ENCODE data around the gene LRRN4CL. TPM values are rescaled to one million over a fixed set of nuclear protein-coding genes. Genes with fewer than 3 reads are reported as not detected.

The LRRN4CL gene
- total and polyA plus RNA-seq, 2 of the 8 experiments (the other 6 are each of a cell fraction or from before 2014, with no cell fraction given) = 0.05 to 0.26 TPM

- TF ChIP-seq CREB1 (IDR thresholded peaks at IDR 0.05) = peak; percentile 86
- TF ChIP-seq TAF1 (IDR thresholded peaks at IDR 0.05; ENCODE audit: low read depth, low read length) = peak; percentile 98
- TF ChIP-seq PHF8 (conservative IDR thresholded peaks at IDR 0.05; ENCODE audit: low read depth, low read length) = peak; percentile 97; the same call in 1 of the 2 replicates
- peak; percentile 62 for TF ChIP-seq KDM4A (IDR thresholded peaks at IDR 0.05; ENCODE audit: low read depth, low read length, severe bottlenecking)
- TF ChIP-seq CEBPB (IDR thresholded peaks at IDR 0.05; ENCODE audit: low read depth, low read length) = no peak
- TF ChIP-seq BRCA1 (IDR thresholded peaks at IDR 0.05; ENCODE audit: low read depth, low read length) = no peak
- TF ChIP-seq SIN3A (conservative IDR thresholded peaks at IDR 0.05 in 1 of 2, IDR thresholded peaks at IDR 0.05 in 1 of 2; ENCODE audit: low read depth in 1 of 2, low read length in 2 of 2) = peak in 1 of 2 experiments; percentile 53; a peak in 2 of 4 replicates
- TF ChIP-seq TAF7 (optimal IDR thresholded peaks at IDR 0.05; ENCODE audit: borderline replicate concordance, low read depth, low read length) = peak; percentile 83
- peak; percentile 64 for TF ChIP-seq ASH2L (IDR thresholded peaks at IDR 0.05; ENCODE audit: low read length)
- TF ChIP-seq KDM5A (IDR thresholded peaks at IDR 0.05; ENCODE audit: low read length) = peak; percentile 75
- peak; percentile 6; the same call in 1 of the 2 replicates for TF ChIP-seq TEAD4 (IDR thresholded peaks at IDR 0.05; ENCODE audit: low read depth, low read length)
- TF ChIP-seq CHD1 (IDR thresholded peaks at IDR 0.05; ENCODE audit: low read depth, low read length) = 0 out of 2 replicates have a peak, but pooled peaks have one; percentile 43
- TF ChIP-seq GABPA (IDR thresholded peaks at IDR 0.05; ENCODE audit: borderline replicate concordance, insufficient read depth, low read length) = 0 out of 2 replicates have a peak, but pooled peaks have one; percentile 42
- no peak for TF ChIP-seq EGR1 (IDR thresholded peaks at IDR 0.05; ENCODE audit: borderline replicate concordance, low read depth, low read length)
- peak; percentile 84; the same call in 1 of the 2 replicates for TF ChIP-seq SP1 (IDR thresholded peaks at IDR 0.05; ENCODE audit: low read depth, low read length)
- no peak for TF ChIP-seq MAFK (IDR thresholded peaks at IDR 0.05; ENCODE audit: low read depth, low read length)
- TF ChIP-seq CHD2 (IDR thresholded peaks at IDR 0.05; ENCODE audit: low read length) = peak; percentile 66; the same call in 1 of the 2 replicates
Observed at GRCh38 chr11:62645946-62646824, 43.1 kb downstream of the LRRN4CL start, which contains the start of gene GANAB (continued).

All from H1 (cell line).